WTC11 (cell line): ENCODE measurements around the gene DLX2. TPM values are rescaled to one million over a fixed set of nuclear protein-coding genes. Genes with fewer than 3 reads are reported as not detected.

Experiments used
- ATAC-seq: fragments of 200-7000 bp; cut with Tn5 transposase; 2 replicates; pipeline ENCODE4 v1.10.0; 2021; ENCODE audit warnings: mild to moderate bottlenecking, moderate library complexity
- CTCF ChIA-PET: fragments of 300-600 bp; sonication (Branson Sonifier 250); formaldehyde crosslinking; loops from one replicate; lab custom pipeline; 2021; ENCODE audit warnings: antibody characterized with exemption; lab: Charles Lee
- POLR2A ChIA-PET: fragments of 350-600 bp; sonication (Branson Sonifier 250); formaldehyde crosslinking; loops from one replicate; lab custom pipeline; 2021; ENCODE audit warnings: antibody characterized with exemption; lab: Charles Lee
- DNase-seq: peaks from one replicate; pipeline ENCODE4 v3.0.0; 2021; ENCODE audit warnings: low spot score
- H3K27ac Mint-ChIP-seq: 2 replicates; pipeline ENCODE4 v1.8.0; 2021; ENCODE audit warnings: mixed read lengths
- H3K27me3 Mint-ChIP-seq: 2 replicates; pipeline ENCODE4 v1.8.0; 2021; ENCODE audit warnings: low read depth, mild to moderate bottlenecking, moderate library complexity, mixed read lengths
- H3K36me3 Mint-ChIP-seq: 2 replicates; pipeline ENCODE4 v1.8.0; 2021; ENCODE audit warnings: mixed read lengths
- H3K4me1 Mint-ChIP-seq: 2 replicates; pipeline ENCODE4 v1.8.0; 2022; ENCODE audit warnings: mixed read lengths
- H3K4me3 Mint-ChIP-seq: 2 replicates; pipeline ENCODE4 v1.8.0; 2021; ENCODE audit warnings: mild to moderate bottlenecking, moderate library complexity, mixed read lengths
- H3K9me3 Mint-ChIP-seq: 2 replicates; pipeline ENCODE4 v1.8.0; 2021; ENCODE audit warnings: mixed read lengths
- CREM ChIP-seq: sonication (generic); formaldehyde crosslinking; IDR thresholded peaks from 2 replicates; pipeline ENCODE4 v1.8.1; 2022; ENCODE audit warnings: mild to moderate bottlenecking, missing genetic modification reagents, moderate library complexity
- E2F1 ChIP-seq: sonication (generic); formaldehyde crosslinking; IDR thresholded peaks from 2 replicates; pipeline ENCODE4 v1.8.0; 2022; ENCODE audit warnings: mild to moderate bottlenecking, missing genetic modification reagents
- E2F5 ChIP-seq: sonication (generic); formaldehyde crosslinking; IDR thresholded peaks from 2 replicates; pipeline ENCODE4 v1.8.1; 2022; ENCODE audit warnings: mild to moderate bottlenecking, moderate library complexity, missing genetic modification reagents
- ELF4 ChIP-seq: sonication (generic); formaldehyde crosslinking; IDR thresholded peaks from 2 replicates; pipeline ENCODE4 v1.8.1; 2022; ENCODE audit warnings: low read depth, mild to moderate bottlenecking, moderate library complexity, missing genetic modification reagents
- FOXP1 ChIP-seq: sonication (generic); formaldehyde crosslinking; IDR thresholded peaks from 2 replicates; pipeline ENCODE4 v1.8.0; 2022; ENCODE audit warnings: missing genetic modification reagents, mild to moderate bottlenecking, moderate library complexity, borderline replicate concordance
- GRHL2 ChIP-seq: fragments of 250-450 bp; sonication (Bioruptor Pico); IDR thresholded peaks from 2 replicates; pipeline ENCODE4 v1.8.0; 2022; ENCODE audit warnings: mild to moderate bottlenecking, moderate library complexity; ENCODE audit not compliant: insufficient replicate concordance, severe bottlenecking
- GTF2I ChIP-seq: fragments of 250-450 bp; sonication (Bioruptor Pico); conservative IDR thresholded peaks from 2 replicates; pipeline ENCODE4 v1.4.0; 2021; ENCODE audit warnings: mild to moderate bottlenecking
- PRDM15 ChIP-seq: sonication (generic); formaldehyde crosslinking; IDR thresholded peaks from 2 replicates; pipeline ENCODE4 v1.8.0; 2022; ENCODE audit warnings: missing genetic modification reagents
- SP1 ChIP-seq: sonication (generic); formaldehyde crosslinking; conservative IDR thresholded peaks from 2 replicates; pipeline ENCODE4 v1.8.1; 2022; ENCODE audit warnings: missing genetic modification reagents
- TEAD1 ChIP-seq: sonication (generic); formaldehyde crosslinking; IDR thresholded peaks from 2 replicates; pipeline ENCODE4 v1.8.0; 2022; ENCODE audit warnings: mild to moderate bottlenecking, missing genetic modification reagents
- ZNF232 ChIP-seq: sonication (generic); formaldehyde crosslinking; IDR thresholded peaks from 2 replicates; pipeline ENCODE4 v1.8.0; 2022; ENCODE audit warnings: mild to moderate bottlenecking, missing genetic modification reagents
- ZNF317 ChIP-seq: sonication (generic); formaldehyde crosslinking; IDR thresholded peaks from 2 replicates; pipeline ENCODE4 v1.8.1; 2023; ENCODE audit warnings: low read depth, mild to moderate bottlenecking, moderate library complexity, missing genetic modification reagents, borderline replicate concordance
- total RNA-seq: library from RNA; stranded (reverse); gene quantifications from 3 replicates; pipeline ENCODE4 v1.2.3, GENCODE V29; 2021

Gene DLX2
- total RNA-seq, 1 experiment from 2014 or later, result 0.28 TPM

GRCh38 chr2:172082944-172083627 is 19.6 kb downstream of the DLX2 start:
- H3K4me3 Mint-ChIP-seq, result peak overlapping the region; percentile 87
- POLR2A ChIA-PET, result interaction anchor here (0.5 to 4.1 kb wide), 3 partner anchors 13 to 54 kb away, joined by 3 to 13 read pairs (median 3); no protein-coding TSS in a partner anchor

GRCh38 chr2:172082105-172082943 is 20.4 kb downstream of the DLX2 start:
- ATAC-seq (no peak), DNase-seq (no peak)
- ChIA-PET CTCF (interaction anchor here (0.6 to 7.6 kb wide), 4 partner anchors 14 to 45 kb away, joined by 3 to 123 read pairs (median 5); partner anchors contain the start of gene DLX2), POLR2A (interaction anchor here (0.5 to 4.1 kb wide), 3 partner anchors 14 to 54 kb away, joined by 3 to 13 read pairs (median 3); no protein-coding TSS in a partner anchor)
- Mint-ChIP-seq H3K36me3 (no peaks in the 10 kb centered on the region), H3K9me3 (no peaks in the 10 kb centered on the region), H3K27ac (no peak overlapping the region), H3K4me1 (peaks cover 65% of the 10 kb centered on the region), H3K4me3 (peak overlapping the region; percentile 87), H3K27me3 (peaks cover 100% of the 10 kb centered on the region)
- TF ChIP-seq GRHL2 (CRISPR knock-in tag), result no peak
- no peak for TF ChIP-seq ELF4 (CRISPR knock-in tag)
- TF ChIP-seq PRDM15 (CRISPR knock-in tag), result no peak
- TF ChIP-seq GTF2I (CRISPR knock-in tag), result no peak
- no peak for TF ChIP-seq SP1 (CRISPR knock-in tag)
- TF ChIP-seq TEAD1 (CRISPR knock-in tag), result no peak
- no peak for TF ChIP-seq CREM (CRISPR knock-in tag)

More at GRCh38 chr2:172082944-172083627, 19.6 kb downstream of the DLX2 start:
- H3K9me3 Mint-ChIP-seq, result no peaks in the 10 kb centered on the region
- H3K36me3 Mint-ChIP-seq, result no peaks in the 10 kb centered on the region
- no peak overlapping the region for H3K27ac Mint-ChIP-seq
- H3K27me3 Mint-ChIP-seq, result peaks cover 100% of the 10 kb centered on the region
- no peak for ATAC-seq
- CTCF ChIA-PET, result interaction anchor here (0.6 to 7.6 kb wide), 4 partner anchors 13 to 44 kb away, joined by 3 to 123 read pairs (median 18); partner anchors contain the start of gene DLX2
- DNase-seq, result peak; percentile 56
- no peak for TF ChIP-seq ZNF232 (CRISPR knock-in tag)
- no peak for TF ChIP-seq E2F1 (CRISPR knock-in tag)
- no peak for TF ChIP-seq ZNF317
- no peak for TF ChIP-seq PRDM15 (CRISPR knock-in tag)
- no peak for TF ChIP-seq E2F5
- TF ChIP-seq FOXP1 (CRISPR knock-in tag), result no peak
- H3K4me1 Mint-ChIP-seq, result peaks cover 72% of the 10 kb centered on the region
